Sigmoid colon (tissue), 4 donors: ENCODE measurements around the gene LRRC3.

Source experiments
- CTCF ChIP-seq, 4 experiments: fragments of 450-650 bp in 3 of 4; fragments of 200-600 bp in 1 of 4; IDR thresholded peaks; one replicate each; pipeline ENCODE4 v1.5.1; 2016 to 2019; ENCODE audit warnings: antibody characterized with exemption in 4 of 4, mild to moderate bottlenecking in 3 of 4, moderate library complexity in 2 of 4
- POLR2A ChIP-seq, 2 donors: fragments of 450-650 bp; IDR thresholded peaks; one replicate each; pipeline ENCODE4 v1.6.1; 2016; ENCODE audit warnings: antibody characterized with exemption in 2 of 2, mild to moderate bottlenecking in 2 of 2, moderate library complexity in 2 of 2
- POLR2AphosphoS5 ChIP-seq, 4 donors: sonication (generic); formaldehyde crosslinking; IDR thresholded peaks; one replicate each; pipeline ENCODE4 v1.6.1; 2017; ENCODE audit warnings: antibody characterized with exemption in 4 of 4

- TF ChIP-seq POLR2AphosphoS5 (IDR thresholded peaks at IDR 0.05) (no peak), POLR2A (IDR thresholded peaks at IDR 0.05) (no peak), CTCF (IDR thresholded peaks at IDR 0.05) (no peak)
Observed at GRCh38 chr21:44511219-44511937, 56.1 kb downstream of the LRRC3 start.
